C4-2B (cell line): Measurements from ENCODE around the gene MLH1.

Source experiments
- CTCF ChIP-seq: fragments of 450-650 bp; conservative IDR thresholded peaks from 2 replicates; pipeline ENCODE4 v1.5.1; 2017; ENCODE audit warnings: mild to moderate bottlenecking
- ZFX ChIP-seq: fragments of 450-650 bp; IDR thresholded peaks from 2 replicates; pipeline ENCODE4 v1.6.1; 2017

- no peak for TF ChIP-seq CTCF
- no peak for TF ChIP-seq ZFX
Observed at GRCh38 chr3:37037352-37037751, 44.0 kb downstream of the MLH1 start.
